GM12874 (cell line): ENCODE results near the gene YTHDF1.

Source experiments
- TF ChIP-seq, protein P1 (sequence below): IDR thresholded peaks from 2 replicates; pipeline ENCODE4 v1.5.1; 2011; ENCODE audit warnings: low read depth, mild to moderate bottlenecking, control low read depth, low read length, moderate library complexity; ENCODE audit not compliant: insufficient read depth

YTHDF1 gene

DNA sequence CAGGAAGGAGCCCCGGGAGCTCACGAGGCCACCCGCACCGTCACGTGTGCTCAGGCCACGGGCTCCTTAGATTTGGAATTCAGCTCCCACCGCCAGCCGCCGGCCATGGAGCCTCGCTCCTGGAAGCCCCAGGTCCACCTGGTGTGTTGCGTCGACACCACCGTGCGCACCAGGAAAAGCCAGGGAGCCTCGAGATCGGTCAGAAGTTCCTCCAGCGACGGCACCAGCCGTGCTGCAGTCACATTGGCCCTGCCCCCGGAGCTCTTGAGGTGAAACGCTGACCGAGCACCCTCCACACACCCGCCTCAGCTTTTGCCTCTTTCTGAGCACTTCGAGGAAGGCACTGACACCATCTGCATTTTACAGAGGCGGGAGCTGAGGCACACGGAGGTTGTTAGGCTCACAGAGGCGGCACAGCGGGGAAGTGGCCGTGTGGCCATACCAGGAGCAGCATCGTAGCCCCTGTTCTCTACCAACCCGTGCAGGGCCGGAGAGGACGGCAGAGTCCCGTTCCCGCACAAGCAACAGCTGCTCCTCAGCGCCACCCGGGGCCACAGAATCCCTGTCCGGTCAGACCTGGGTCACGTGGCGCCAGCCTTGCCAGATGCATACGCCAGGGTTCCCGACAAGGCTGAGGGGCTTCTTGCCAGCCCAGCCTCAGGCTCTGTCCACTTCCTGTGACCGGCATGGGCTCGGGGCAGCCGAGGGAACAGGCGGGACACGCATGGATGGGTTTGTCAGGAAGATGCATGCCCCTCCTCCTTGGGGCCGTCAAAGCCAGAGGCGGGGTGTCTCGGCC lies 30.8 kb upstream of the YTHDF1 start:
- TF ChIP-seq, protein P1, sequence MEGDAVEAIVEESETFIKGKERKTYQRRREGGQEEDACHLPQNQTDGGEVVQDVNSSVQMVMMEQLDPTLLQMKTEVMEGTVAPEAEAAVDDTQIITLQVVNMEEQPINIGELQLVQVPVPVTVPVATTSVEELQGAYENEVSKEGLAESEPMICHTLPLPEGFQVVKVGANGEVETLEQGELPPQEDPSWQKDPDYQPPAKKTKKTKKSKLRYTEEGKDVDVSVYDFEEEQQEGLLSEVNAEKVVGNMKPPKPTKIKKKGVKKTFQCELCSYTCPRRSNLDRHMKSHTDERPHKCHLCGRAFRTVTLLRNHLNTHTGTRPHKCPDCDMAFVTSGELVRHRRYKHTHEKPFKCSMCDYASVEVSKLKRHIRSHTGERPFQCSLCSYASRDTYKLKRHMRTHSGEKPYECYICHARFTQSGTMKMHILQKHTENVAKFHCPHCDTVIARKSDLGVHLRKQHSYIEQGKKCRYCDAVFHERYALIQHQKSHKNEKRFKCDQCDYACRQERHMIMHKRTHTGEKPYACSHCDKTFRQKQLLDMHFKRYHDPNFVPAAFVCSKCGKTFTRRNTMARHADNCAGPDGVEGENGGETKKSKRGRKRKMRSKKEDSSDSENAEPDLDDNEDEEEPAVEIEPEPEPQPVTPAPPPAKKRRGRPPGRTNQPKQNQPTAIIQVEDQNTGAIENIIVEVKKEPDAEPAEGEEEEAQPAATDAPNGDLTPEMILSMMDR = no peak

DNA sequence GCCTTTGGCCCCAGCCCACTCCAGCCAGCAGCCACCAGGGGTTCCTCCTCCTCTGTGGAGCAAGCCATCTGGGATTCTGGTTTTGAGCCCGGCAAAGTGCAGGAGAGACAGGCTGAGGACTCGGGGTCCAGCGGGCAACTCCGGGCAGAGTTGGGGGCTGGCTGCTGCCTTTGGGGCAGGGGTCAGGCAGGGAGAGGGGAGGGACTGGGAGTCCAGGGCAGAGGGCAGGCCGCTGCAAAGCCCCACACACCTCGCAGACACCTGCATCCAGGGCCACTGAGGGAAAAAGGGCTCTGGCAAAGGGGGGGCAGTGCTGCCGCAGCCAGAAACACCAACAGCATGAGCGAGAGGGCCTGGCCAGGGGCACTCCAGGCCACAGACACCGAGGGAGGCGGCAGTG lies 28.5 kb upstream of the YTHDF1 start:
- TF ChIP-seq, protein P1 = no peak

DNA sequence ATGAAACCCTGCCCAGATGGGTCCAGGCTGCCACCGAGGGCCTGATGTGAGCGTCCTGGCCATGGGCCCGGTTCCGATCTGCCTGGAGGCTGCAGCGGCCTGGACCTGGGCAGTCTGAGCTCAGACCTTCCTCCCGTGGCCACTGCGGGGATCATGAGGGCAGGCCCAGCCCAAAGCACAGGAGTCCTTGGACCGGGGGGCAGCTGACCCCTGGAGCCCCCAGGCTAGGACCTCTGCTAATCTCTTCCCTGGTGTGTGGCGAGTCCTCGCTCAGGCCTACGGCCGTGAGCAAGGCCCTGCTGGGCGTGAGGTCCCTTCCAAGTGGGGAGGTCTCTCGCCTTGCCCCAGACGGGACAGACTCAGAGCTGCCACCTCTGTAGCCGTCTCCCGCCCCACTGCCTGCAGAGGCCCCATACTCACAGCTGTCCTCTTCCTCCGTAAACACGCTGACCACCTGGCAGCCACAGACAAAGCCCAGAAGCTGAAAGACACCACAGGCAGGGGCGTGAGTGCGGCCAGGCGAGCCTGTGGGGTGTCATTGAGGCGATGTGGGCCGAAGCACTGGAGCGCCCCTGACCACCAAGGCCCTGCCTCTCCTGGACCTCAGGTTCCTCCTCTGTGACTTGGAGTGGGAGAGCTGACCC lies 27.8 kb upstream of the YTHDF1 start:
- TF ChIP-seq, protein P1 = no peak

DNA sequence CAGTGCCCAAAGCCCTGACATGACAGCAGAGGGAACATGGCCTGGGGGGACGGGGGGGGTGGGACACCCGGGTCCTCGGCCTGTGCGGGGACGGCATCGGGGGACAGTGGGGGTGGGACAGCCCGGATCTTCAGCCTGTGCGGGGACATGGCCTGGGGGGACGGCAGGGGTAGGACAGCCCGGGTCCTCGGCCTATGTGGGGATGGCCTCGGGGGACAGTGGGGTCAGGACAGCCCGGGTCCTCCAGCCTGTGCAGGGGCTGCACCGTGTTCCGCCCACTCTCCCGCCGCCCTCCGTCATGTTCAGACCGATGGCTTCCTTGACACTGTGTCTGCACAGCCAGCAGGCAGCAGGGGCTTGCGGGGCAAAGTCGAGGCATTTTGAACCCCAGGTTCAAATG lies 26.8 kb upstream of the YTHDF1 start:
- TF ChIP-seq, protein P1 = no peak

DNA sequence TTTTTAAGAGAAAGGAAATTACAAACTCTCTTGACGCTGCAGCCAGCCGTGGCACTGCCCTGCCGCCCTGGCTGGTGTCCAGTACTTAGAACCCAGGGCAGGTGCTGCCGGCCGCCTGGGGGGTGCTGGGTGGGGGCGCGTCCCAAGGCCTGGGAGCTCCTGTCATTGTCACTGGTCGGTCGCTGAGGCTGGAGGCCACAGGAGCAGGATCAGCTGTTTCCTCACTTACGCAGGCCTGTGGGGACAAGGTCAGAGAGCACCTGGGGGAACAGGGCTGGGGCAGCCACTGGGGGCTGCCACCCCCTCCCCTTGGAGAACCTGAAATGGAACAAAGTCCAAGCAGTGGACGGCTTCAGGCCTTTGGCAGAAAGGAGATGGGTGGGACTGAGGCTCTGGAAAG lies 25.3 kb upstream of the YTHDF1 start:
- TF ChIP-seq, protein P1 = no peak

DNA sequence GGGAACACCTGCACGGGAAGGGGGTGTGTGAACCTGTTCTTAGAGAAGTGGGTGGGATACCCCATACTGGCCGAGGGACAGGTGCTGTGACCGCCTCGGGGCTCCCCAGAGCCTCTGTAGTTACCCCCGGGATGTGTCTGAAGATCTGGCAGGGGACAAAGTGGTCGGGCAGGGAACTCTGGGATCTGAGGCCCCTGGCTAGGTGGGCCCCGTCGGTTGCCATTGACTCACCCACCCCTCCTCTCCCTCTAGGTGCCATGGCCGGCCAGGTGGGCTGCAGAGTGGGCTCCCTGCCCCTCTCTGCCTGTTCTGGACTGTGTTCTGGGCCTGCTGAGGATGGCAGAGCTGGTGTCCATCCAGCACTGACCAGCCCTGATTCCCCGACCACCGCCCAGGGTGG lies 24.1 kb upstream of the YTHDF1 start:
- TF ChIP-seq, protein P1 = no peak

DNA sequence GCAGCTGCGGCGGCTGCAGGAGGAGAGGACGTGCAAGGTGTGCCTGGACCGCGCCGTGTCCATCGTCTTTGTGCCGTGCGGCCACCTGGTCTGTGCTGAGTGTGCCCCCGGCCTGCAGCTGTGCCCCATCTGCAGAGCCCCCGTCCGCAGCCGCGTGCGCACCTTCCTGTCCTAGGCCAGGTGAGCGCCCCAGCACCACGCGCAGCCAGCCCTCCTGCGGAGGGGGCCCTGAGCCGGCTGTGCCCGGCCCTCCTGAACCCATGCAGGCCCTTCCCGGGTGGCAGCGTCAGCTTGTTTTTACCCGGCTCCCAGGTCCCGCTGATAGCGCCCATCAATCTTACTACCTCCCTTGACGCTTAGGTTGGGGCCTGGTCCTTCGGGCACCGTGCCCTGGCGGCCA lies 23.5 kb upstream of the YTHDF1 start:
- TF ChIP-seq, protein P1 = no peak
